ENCODE results near the gene PRKCQ.
"Not testable (repeated sequence)": the region's sequence is repeated elsewhere in the genome, so short reads cannot be mapped to it uniquely, and the experiment has no call there.

The PRKCQ gene

DNA sequence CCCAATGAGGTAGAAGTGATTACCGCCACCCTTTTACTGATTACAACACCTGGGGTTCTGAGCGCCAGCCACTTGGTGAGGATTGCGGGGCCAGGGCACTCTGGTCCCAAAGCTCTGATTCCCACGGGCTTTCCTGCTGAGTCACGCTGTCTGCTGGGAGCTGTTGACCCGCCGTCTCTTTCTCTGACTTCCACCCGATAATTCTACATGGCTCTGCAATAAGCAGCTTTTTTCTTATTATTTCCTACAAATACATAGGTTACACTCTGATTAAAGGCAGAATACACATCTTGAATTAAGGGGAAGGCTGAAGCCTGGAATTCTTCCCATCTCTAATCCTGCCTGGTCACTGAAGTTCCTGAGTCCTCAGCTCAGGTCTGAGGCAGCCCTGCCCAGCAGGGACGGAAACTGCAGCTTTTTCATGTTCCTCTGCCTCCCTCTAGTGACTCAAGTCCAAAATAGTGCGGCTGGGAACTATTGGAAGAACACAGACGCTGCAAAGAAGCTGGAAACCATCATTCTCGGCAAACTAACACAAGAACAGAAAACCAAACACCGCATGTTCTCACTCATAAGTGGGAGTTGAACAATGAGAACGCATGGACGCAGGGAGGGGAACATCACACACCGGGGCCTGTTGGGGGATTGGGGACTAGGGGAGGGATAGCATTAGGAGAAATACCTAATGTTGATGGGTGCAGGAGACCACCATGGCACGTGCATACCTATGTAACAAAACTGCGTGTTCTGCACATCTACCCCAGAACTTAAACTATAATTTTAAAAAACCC, 178.3 kb downstream of the PRKCQ start:
- peak; percentile 87 for DNase-seq

GRCh38 chr10:6400821-6401465, 179.1 kb downstream of the PRKCQ start:
- no peak for DNase-seq

DNA sequence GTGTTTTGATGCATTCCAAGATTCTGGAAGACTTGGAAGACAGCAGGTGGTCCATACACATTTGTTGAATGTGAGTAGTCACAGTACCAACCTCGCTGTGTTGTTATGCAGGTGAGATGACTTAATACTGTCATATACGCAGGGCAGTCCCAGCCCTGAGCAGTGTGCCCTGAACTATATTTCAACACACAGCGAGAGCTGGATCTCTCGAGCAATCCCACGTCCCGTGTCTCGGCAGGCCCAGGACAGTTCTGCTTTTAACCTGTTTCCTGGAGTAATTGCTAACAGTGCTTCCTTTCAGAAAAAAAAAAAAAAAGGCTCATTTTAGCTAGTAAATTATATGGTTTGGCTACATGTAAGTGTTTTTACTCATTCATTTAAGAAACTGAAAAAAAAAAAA, 179.7 kb downstream of the PRKCQ start:
- no peak for DNase-seq

DNA sequence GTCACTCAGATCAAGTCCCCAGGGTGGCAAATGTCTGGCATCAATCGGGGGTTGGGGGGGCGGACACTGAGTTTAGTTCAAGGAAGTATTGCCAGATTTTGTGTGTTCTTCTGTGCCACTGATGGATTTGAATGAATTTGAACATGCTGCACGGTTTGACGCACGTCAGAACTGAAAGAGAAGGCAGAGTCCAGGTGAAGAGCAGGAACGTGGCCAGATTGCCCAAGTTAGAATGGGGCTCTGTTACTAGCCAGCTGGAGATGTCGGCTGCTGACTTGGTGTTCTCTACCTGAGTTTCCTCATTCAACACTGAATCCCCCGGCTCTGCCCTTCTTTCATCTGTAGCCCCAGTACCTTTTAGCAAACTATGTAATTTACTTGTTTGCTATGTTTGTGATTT, 180.2 kb downstream of the PRKCQ start:
- no peak for DNase-seq

DNA sequence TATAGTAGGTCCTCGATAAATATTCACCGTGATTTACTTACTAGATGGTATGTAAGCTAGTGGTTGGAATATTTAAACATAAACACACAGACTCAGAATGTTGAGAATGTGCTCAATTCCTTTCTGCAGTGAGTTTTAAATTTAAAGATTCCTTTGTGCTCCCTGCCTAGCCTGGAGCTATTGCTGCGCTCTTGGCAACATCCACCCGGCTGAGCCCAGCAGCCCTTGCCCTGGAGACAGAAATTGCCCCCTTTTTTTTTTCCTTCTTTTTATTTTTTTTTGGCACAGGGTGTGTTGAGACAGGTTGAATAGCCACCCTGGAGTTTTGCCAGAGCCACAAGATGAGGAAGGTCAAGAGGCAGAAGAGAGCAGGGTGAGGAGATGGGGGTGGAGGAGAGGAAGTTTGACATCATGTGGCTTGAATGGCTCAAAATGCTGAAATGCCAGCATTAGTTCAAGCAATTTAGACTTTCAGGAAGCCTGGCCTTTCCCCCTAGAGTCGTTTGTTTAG, 180.8 kb downstream of the PRKCQ start:
- DNase-seq: peak; percentile 72

DNA sequence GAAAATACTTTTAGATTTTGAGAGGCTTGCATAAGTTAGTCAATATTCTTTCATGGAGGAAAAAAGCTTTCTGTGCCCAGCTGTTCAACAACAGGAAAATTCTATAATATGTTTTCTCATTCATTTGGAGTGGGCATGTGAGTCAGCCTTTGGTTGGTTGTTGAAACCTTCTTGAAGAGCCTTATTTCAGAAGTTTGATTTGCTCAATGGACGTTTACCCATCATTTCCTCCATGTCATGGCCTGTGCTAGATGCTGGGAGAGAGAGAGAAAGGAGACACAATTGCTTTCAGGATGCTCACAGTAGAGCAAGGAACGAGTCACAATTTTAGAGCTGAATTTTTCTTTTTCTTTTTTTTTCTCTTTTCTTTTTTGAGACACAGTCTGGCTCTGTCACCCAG, 181.7 kb downstream of the PRKCQ start:
- DNase-seq: no peak

DNA sequence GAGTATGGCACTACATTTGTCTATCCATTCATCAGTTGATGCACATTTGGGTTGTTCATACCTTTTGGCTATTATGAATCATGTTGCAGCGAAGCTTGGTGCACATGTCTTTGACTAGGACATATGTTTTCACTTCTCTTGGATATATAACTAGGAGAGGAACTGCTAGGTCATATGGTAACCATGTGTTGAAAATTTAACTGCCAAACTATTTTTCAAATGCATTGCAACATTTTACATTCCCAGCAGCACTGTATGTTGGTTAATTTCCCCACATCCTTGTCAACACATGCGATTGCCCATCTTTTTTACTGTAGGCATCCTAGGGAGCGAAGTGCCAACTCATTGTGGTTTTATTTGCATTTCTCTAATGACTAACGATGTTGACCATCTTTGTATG, 183.4 kb downstream of the PRKCQ start:
- DNase-seq: peak; percentile 99

GRCh38 chr10:6396226-6396625, 183.8 kb downstream of the PRKCQ start:
- no peak for DNase-seq

GRCh38 chr10:6395606-6396005, 184.5 kb downstream of the PRKCQ start:
- no peak for DNase-seq

DNA sequence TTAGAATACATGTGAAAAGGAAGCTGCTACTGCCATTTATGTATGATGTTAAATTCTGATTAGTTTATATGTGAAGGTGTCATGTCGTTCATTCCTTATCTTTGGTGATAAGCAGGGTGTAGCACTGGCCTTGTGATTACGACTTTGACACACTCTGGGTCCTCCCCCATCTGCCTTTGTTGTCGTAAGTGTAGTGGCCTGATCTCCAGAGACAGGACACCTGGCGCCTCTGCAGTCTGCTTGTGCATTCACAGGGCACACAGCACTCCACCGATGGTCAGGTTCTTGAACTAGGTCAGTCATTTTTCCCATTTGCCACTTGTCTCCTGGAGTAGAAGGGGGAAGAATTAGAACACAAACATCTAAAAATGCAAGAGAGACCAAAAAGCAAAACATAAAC, 186.0 kb downstream of the PRKCQ start:
- no peak for DNase-seq

GRCh38 chr10:6393168-6393567, 186.9 kb downstream of the PRKCQ start:
- DNase-seq: no peak

DNA sequence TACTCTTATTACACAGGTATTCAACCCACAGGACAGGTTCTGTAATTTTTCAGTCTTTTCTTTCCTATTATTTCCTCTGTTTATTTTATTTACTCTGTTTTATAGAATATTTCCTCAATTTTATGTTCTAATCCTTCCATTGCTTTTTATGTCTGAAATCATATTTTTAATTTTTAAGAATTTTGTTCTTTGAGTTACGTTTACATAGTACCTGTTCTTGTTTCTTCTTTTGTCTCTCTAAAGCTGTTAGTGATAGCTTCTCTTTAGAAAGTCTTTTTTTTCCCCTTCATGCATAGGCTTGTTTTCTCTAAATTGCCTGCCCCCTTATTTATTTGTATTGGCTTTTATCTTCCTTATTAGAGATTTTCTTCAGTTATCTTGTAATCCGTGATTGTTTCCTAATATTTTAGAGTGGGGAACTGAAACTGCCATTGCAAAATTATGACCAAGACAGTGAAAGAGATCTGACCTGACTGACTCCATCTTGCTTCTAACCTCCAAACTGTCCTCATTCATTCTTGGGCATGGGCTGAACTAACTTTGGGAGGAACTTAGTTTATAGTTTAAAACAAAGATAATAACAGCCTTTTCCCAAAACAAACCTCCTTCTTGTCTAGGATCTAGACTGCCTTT, 189.7 kb downstream of the PRKCQ start:
- DNase-seq: no peak

GRCh38 chr10:6388261-6388893, 191.7 kb downstream of the PRKCQ start:
- DNase-seq: no peak

- DNase-seq: no peak
These were observed 193.1 kb downstream of the PRKCQ start for GRCh38 chr10:6386960-6387359.

DNA sequence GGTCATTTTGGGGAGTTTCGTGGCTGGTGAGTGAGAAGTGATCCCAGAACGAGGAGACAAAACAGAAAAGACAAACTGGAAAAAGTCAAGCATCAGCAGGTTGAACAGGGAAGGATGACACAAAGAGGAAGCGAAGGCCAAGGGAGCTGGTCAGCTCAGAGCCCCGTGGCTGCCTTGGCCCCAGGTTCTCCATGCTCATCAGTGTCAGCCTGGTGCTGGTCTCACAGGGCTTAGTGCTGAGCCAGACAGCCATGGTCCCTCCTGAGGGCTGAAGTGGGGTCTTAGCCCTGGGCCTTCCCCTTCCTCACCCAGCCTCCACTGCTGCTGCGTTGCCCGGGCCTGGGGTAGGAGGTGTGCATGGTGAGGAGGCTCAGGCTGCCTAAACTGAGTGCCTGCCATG, 193.7 kb downstream of the PRKCQ start:
- DNase-seq: no peak

GRCh38 chr10:6385665-6386064, 194.4 kb downstream of the PRKCQ start:
- DNase-seq: no peak

DNA sequence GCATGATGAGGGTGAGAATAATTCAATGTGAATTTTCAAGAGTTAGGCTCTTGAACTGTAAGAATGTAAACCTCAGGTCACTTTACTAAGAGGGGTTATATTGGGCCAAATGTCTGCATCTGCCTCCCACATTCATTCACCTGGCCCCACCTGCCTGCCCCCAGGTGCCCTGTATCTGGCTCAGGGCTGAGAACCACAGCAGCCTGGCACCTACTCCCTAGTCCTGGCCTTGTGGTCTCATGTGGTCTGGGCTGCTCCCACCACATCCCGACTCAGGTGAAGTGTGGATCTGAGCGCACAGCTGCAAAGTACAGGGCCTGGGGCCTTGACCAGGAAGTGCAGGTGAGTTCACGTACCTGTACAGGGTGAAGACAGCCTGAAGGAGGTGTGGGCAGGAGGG, 195.2 kb downstream of the PRKCQ start:
- DNase-seq: no peak

DNA sequence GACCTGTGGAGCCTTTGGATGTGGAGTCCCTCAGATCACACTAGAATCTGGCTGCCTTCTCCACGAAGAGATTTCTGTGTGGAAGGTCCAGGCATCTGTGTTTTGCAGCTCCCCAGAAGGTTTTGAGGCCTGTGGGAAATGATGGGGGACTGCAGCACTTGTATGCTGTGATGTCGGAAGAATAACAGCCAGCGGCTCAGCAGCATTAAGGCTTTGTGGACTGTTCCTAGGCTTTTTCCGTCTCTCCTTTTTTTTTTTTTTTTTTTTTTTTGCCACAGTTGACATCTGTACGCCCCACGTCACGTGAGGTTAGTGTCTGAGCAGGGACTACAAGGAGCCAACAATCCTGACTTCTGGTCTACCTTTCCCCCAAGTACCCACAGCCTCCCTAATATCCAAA, 196.0 kb downstream of the PRKCQ start:
- DNase-seq: no peak

DNA sequence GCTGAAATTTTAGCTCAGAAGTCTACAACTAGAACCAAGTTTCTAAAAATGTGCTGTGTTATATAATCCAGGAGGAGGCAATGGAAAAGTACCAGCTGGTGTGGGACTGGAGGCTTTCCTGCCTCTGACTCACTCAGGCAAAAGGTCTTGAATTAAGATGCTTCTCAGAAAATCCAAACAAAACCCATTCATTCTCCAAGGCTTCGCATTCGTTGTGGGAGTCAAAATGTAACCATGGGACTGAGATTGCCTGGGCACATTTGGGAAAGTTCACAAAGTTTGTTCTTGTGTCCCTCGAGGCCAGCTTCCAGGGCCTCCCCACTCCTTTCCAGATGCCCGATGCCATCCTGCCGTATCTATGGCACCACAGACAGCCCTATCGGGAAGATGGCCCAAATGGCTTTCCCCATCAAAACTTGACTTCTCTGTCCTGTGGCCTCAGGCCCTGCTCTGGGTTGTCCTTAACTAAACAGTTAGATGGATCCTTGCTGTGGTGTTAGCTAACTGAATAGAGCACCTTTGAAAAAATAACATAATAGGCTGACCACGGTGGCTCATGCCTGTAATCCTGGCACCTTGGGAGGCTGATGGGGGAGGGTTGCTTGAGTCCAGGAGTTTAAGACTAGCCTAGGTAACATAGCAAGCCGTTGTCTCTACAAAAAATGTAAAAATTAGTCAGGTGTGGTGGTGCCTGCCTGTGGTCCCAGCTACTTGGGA, 196.8 kb downstream of the PRKCQ start:
- DNase-seq: peak; percentile 39

- peak; percentile 65 for DNase-seq
These were observed 198.0 kb downstream of the PRKCQ start for GRCh38 chr10:6382081-6382480.

GRCh38 chr10:6380478-6380877, 199.6 kb downstream of the PRKCQ start:
- not testable (repeated sequence) for DNase-seq

GRCh38 chr10:6379015-6379776, 200.9 kb downstream of the PRKCQ start:
- no peak for DNase-seq

Data from fibroblast of skin of right quadriceps (primary cell).